NCI-H1694 (cell line): ENCODE measurements around the gene RIPPLY1.

ENCODE experiments used
- DNase-seq: peaks from one replicate; lab custom pipeline; 2025; lab: John Stamatoyannopoulos, UW

The RIPPLY1 gene, protein sequence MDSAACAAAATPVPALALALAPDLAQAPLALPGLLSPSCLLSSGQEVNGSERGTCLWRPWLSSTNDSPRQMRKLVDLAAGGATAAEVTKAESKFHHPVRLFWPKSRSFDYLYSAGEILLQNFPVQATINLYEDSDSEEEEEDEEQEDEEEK

DNA sequence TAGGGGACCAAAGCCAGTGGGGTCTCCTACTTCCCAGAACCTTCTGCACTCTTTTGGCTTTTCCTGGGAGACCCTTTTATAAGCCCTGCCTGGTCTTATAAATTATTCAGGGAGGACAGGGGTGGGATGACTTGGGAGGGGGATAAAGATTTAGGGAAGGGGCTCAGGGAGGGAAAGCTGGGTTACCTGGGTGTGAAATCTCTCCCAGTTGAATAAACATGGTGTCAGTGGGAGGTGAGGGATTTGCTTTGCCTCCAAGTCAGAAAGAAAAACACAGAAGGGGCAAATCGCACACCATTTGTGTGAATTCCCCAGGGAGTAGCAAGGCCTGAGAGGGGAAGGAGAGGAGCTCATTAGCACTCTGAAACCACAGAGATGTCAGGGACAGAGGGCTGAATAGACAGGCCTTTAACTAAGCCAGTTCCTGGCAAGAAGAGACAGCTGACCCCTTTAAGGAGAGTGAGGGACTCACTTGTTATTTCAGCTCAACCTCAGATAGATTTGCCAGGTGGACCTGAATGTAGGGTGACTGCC is at the start of gene RIPPLY1:
TSS of gene RIPPLY1 (minus strand) at position 51 of the 534 bp plus-strand sequence. CDS start 54 bp downstream, outside the sequence.
- no peak for DNase-seq

DNA sequence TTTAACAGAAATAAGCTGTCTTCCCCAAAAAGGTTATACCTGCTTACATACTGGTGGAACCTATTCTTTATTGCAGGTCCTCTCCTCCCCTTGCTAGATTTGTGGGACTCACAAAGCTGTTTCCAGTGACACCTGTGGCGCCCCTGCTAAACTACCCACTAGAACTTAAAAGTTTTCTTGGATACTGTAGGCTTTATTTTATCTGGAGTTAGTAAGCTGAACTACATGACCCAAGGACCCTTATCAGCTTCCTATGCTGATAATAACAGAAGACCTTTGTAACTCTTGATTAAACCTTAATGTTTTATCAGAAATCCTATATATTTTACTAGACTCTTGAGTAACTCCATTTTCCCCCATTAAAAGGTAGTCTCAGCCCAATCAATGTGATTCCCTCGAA is 49.4 kb upstream of the RIPPLY1 start:
- DNase-seq: no peak

DNA sequence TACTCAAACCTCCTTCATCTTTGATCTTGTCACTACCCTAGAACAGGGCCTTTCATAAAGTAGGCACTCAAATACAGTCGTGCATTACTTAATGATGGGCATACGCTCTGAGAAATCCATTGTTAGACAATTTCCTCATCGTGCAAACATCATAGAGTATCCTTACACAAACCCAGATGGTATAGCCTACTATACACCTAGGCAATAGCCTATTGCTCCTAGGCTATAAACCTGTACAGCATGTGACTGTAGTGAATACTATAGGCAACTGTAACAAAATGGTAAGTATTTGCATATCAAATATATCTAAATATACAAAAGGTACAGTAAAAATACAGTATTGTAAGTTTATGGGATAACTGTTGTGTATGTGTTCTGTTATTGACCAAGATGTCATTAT is 48.9 kb upstream of the RIPPLY1 start:
- DNase-seq: no peak

DNA sequence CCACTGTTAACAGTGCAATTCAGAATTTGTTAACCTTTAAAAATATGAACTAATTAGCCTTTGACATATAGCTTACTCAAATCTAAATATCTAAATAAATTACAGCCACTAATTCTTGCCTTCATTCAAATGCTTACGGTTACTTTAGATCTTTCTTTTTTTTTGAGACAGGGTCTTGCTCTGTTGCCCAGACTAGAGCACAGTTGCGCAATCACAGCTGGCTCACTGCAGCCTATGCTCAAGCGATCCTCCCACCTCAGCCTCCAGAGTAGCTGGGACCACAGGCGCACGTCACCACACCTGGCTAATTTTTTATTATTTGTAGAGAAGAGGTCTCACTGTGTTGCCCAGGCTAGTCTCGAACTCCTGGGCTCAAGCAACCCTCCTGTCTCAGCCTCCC is 48.1 kb upstream of the RIPPLY1 start:
- no peak for DNase-seq

DNA sequence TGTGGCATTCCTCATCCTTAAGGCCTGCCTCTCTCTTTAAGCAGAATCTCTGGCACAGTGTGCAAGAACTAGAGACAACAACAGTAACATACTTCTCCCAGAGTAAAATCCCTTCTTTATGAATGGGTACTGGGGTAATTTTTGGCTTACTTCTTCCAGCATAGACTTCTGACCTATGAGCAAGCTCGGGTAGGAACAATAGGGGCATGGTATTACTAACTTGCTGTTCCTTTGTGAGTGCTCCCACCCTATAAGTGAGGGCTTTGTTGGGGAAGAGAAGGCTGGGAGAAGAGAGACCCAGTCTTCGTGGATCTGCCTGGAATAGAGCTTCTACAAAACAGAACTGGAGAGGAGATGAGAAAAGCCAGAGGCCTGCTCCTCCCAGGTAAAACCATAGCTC is 47.2 kb upstream of the RIPPLY1 start:
- DNase-seq: no peak

DNA sequence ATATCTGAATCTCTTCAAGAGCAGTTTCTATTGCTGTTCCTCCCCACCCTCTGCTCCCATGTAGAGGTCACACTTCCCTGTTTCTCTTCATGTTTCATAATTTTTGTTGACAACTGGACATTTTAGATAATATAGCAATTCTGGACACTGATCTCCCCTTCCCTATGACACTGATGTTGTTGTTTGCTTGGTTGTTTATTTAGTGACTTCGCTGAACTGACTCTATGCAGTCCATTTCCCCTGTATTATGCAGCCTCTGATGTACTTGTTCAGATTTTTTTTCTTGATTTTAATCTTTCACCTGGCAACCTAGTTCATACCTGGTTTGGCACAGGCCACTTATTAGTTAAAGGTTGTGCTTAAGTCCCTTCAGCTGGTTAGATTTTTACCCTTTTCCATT is 46.2 kb upstream of the RIPPLY1 start:
- no peak for DNase-seq

DNA sequence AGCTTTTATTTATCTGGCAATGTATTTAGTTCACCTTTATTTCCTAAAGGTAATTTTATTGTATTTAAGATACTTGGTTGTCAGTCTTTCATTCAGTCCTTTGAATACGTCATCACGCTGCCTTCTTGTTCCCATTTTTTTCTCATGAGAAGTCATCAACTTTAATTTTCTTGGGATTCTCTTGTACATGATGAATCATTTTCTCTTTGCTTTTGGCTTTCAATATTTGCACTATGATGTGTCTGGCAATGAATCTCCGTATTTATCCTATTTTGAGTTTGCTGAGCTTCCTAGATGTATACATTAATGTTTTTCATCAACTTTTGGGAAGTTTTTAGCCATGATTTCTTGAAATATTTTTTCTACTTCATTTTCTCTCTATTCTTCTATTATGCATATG is 45.5 kb upstream of the RIPPLY1 start:
- no peak for DNase-seq

DNA sequence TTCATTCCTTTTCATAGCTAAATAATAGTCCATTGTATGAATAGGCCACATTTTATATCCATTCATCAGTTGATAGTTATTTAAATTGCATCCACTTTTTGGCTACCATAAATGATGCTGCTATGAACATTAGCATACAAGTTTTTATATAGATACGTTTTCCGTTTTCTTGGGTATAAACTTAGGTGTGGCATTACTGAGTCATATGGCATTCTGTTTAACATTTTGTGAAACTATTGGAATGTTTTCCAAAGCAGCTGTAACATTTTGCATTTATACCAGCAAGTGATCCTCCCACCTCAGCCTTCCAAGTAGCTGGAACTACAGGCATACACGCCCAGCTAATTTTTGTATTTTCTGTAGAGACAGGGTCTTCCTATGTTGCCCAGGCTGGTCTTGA is 43.3 kb upstream of the RIPPLY1 start:
- DNase-seq: no peak

DNA sequence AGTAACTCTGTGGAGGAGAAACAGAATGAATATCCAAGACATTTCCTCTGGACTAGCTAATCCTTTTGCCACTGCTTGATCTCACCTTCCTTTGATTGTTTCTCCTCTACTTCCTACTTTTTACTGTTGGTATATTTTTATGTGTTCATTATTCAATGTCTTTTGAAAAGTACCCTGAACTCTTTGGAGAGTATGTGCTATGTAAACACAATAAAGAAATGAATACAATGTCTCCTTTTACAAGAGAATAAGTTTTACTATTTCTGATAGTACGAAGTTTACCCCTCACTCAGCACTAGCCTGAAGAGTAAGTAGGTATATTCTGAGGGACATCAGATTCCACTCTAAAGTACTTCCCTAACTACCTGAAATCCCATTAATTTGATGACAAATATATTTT is 36.9 kb upstream of the RIPPLY1 start:
- DNase-seq: no peak

DNA sequence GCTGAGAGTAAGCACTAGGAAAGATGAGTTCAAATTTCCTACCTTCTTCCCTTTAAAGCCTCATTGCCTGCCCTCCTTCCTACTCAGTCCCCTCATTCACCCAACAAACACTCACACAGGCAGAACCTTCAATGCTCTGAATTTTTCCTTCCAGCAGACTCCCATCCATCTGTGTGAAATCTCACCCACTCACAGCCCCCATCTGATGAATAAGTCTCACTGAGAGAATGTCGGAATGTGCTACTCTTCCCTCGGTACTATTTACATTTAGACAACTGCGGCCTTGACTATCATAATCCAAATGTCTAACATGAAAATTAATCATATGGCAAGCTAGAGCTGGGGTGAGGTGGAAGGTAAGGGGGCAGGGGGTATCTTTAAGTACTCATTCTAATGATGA is 36.4 kb upstream of the RIPPLY1 start:
- no peak for DNase-seq

DNA sequence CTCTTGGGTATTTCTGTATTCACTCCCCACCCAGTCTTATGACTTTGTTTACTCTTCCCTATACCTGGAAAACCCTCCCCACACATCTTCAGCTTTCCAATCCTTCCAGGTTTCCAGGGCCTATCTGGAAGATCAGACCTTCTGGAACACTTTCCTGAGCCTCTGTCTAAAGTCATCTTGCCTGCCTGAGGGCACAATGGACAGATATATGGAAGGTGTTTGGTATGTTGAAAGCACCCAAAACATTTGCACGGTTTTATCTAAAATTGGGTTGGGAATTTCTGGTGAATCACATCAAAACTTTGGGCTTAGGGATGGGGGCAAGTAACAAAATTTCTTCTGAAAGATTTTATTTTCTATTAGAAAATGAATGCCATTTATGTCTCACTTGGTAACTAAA is 33.1 kb upstream of the RIPPLY1 start:
- DNase-seq: no peak

DNA sequence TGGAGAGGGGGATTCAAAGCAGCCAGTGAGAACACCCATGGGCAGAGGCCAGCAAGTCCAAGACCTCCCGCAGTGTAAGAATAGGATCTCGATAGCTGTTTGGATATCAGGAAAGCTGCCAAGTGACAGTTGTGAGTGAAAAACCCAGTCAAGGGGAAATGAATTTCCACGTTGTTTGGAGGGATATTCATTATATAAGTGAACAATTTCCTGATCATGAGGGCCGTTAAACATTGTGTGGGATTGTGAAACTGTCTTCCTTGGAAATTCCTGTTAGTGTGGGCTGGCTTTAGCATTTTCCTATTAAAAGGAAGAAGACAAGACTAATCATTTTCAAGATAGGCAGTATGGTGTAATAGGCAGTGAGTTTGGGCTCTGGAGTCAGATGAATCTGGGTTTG is 32.0 kb upstream of the RIPPLY1 start:
- no peak for DNase-seq

DNA sequence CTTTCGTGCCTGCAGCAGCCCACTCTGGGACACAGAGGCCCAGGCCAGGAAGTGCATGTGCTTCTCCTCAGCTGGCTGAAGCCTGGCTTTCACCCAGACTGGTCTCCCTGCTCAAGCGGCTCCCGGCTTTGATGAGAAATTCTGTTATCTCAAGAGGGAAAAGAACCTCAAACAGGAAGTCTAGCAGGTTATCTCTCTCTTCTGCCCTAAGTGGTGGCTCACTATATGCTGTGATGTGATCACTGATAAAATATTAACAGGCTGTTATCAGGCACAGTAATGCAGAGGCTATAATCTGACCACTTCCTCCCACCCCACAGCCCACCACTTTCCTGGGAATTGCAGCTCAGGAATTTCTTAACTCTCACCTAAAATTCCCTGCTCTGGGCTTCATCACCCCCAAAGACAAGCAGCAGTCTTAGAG is 30.4 kb upstream of the RIPPLY1 start:
- DNase-seq: no peak

DNA sequence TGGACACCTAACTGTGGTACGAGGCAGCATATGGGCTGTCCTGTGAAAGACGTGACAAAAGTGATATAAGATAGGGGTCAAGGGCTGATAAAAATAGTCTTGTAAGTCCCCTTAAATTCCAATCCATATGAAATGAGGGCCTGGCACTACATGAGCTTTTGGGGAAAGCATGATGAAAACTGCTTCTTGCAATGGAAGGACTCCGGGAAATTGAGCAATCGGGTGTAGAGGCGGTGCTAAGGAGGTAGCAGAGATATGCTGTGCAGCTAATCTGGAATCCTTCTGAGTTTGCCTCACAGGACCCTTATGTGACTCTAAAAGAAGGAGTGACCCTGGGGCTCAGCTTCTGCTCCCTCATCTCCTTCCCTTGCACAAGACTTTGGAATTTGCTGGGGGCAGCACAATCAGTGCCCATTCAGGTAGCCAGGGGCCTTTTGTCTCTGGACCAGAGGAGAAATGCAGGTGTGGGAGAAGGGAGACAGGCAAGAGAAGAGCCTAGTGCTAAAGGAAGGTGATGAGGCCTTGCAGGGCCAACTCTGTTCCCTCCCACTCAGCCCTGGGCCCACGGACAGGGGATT is 29.9 kb upstream of the RIPPLY1 start:
- no peak for DNase-seq

DNA sequence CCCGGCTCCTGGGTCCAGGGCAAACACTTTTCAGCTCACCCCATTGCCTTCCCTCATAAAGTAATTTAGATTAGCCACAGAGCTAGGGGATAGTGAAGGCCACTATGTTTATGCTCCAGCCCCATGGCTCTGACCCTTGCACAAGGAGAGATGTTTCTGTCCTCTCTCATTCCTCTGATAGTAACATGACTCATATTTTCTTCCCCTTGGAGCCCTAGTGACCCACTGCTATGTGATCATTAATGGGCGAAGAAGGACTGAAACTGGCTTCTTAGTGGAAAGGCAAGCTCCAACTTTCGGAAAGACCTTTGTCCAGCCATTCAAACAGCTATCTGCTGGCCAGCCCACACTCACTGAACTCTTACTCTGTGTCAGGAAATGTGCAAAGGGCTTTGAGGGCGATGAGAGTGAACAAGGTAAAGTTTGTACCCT is 29.4 kb upstream of the RIPPLY1 start:
- no peak for DNase-seq

DNA sequence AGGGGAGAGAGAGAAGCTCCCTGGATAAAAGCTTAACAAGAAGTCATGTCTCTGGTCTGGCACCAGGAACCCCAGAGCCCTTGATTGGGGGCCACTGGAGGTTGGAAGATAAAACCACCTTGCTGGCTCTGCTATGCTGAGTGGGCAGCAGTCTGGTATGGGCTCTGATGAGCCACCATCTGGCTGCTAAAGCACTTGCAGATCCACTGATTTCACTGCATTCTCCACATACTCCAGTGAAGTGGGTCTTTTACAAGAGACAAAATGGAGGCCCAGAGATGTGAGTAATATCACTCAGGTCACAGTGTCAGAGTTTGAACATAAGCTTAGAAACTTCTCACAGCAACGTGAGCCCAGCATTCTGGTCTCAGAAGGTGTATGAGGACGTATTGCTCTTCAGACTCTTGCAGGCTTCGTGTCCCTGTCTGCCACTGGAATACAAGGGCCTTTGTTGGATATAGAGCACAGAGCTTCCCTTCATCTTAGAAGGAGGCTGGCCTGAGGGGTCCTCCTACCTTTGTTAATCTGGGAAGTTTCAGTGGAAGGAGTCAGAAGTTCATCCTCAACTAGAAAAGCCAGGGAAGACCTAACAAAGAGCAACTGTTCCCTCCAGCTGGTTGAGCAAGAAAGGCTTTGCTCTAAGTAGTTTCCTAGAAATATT is 28.8 kb upstream of the RIPPLY1 start:
- DNase-seq: no peak

DNA sequence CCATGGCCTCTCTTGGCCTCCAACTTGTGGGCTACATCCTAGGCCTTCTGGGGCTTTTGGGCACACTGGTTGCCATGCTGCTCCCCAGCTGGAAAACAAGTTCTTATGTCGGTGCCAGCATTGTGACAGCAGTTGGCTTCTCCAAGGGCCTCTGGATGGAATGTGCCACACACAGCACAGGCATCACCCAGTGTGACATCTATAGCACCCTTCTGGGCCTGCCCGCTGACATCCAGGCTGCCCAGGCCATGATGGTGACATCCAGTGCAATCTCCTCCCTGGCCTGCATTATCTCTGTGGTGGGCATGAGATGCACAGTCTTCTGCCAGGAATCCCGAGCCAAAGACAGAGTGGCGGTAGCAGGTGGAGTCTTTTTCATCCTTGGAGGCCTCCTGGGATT is 25.1 kb upstream of the RIPPLY1 start:
- DNase-seq: no peak

DNA sequence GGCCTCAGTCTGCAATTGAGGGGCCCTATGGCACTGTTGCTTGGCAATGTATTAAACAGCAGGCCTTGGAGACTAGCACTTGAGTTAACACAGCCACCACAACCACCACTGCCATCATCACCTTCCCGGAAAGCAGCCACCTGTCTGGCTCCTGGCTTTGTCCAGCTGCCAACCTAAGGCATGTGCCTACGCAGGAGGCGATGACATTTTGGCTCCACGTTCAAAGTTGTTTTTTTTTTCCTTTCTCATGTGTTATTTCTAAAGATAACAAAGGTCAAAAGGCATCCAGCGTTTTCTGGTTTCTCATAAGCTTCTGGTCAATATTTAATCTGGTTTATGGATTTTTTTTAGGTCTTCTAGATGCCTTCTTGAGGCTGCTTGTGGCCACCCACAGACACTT is 24.6 kb upstream of the RIPPLY1 start:
- no peak for DNase-seq

DNA sequence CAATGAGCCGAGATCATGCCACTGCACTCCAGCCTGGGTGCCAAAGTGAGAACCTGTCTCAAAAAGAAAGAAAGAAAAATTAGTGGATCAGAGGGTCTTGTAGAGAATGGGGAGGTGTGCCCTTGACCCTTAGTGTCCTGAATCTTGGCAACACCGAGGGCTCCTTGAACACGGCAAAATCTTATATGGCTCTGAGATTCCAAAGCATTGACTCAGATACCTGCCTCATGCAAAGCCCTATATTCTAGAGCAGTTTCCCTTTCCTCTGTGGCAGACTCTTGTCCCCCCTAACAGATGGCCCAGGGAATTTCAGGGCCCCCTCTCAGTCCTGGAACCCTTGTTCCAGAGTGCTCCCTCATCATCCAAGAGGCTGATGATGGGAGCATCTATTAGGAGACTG is 23.9 kb upstream of the RIPPLY1 start:
- DNase-seq: no peak

DNA sequence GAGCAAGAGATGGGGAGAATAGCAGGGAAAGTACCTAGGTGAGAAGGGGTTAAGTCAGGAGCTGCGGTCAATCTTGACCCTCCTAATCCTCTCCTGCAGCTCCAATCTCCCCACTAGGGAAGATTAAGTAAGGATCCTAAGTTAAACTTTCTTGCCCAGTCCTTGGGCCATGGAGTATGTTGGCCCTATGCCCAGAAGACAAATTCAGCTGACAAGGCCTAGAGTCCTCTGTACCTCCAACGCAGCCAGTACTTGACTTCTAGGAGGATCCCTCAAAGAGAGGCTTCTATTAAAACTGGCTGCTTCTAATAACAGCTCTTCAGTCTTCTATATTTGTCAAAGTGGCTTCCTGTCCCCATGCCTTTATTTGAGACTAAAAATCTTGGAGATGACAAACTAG is 18.5 kb upstream of the RIPPLY1 start:
- no peak for DNase-seq

DNA sequence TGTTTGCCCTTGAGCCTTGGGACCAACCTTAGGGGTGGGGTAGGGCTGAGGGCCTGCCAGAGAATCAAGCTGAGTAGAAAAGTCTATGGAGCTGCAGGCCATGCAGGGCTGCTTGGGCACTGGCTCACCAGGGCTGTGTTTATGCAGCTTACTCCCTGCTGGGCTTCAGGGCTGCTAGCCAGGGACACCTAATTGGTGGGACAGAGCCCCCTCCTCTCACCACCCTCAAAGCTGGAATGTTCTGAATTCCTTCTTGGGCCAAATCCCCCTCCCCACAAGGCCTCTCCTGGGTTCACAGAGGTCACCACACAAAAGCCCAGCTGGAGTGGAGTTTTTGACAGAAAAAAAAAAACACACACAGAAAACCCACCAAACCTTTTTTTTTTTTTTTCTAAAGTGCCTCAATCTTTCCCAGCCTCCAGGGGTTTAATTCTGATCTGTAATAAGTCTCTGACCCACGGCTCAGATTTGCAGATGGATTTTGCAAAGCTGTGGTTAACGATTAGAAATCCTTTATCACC is 16.9 kb upstream of the RIPPLY1 start, which contains the start of gene CLDN2:
TSS of gene CLDN2 (plus strand) at position 471 of the 521 bp plus-strand sequence. CDS start 7,827 bp downstream, outside the sequence.
- no peak for DNase-seq

DNA sequence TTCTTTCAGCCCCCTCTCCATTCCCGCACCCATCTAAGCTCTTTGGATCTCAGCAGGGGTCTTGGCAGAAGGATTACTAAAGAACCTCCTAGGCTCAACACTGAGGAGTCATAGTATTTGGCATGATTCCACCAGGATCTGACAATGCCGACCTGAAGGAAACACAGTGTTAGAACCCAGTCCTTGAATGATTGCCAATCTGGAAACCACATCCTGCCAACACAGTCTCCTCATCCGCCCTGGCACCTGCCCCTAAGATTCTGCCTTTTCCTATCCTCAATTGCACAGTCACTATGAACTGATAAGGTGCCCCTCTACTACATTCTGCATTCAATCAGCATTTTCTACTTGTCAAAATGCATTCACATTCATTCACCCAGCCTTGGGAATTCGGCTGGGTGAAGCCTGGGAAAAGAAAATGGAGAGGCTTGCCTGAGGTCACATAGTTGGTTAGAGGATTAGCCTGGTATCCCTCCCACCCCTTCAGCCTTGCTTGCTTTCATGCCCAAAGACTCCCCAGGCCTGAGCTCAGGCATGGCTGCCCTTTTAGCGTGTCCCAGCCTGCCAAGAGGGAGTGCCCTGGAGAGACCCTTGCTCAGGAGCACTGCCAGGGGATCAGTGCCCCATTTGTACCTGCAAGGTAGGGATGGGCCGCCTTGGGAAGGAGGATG is 14.8 kb upstream of the RIPPLY1 start:
- DNase-seq: no peak

DNA sequence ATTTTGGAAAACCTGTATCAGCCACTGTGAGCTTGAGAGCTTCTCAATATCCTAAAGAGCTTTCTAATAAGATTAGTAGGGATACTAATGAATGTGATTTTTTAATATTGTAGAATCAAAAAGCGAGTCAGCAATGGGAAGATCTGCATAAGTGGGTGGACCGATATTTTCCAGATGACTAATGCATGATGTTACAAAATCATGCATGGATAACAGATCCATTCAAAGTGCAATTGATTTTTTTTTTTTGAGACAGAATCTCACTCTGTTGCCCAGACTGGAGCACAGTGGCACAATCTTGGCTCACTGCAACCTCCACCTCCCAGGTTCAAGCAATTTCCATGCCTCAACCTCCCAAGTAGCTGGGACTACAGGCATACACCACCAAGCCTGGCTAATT is 9.7 kb upstream of the RIPPLY1 start:
- no peak for DNase-seq
